ENCODE data around the gene DNAH6.

DNA sequence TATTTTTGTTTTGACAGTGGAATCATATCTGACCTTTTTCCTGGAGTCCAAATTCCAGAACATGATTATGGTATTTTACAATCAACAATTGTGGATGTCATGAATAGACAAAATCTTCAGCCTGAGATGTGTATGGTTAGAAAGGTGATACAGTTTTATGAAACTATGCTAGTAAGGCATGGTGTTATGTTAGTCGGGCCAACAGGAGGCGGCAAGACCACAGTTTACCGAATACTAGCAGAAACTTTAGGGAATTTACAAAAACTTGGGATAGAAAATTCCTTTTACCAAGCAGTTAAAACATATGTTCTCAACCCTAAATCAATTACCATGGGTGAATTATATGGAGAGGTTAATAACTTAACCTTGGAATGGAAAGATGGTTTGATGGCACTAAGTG is 137.0 kb downstream of the DNAH6 start:
- TF ChIP-seq EZH2 (IDR thresholded peaks at IDR 0.05; ENCODE audit: insufficient read depth, poor library complexity, severe bottlenecking), result no peak
- TF ChIP-seq EZH2phosphoT487 (IDR thresholded peaks at IDR 0.05; ENCODE audit: insufficient read depth, low read depth), result no peak

Data from GM23248 (cell line).